ENCODE results near the gene CCDC127.

GRCh38 chr5:174291-174600, 43.7 kb downstream of the CCDC127 start:
- TF ChIP-seq CTCF (IDR thresholded peaks at IDR 0.05) (no peak), EZH2 (IDR thresholded peaks at IDR 0.05) (no peak)
